ENCODE data around the gene SUFU. TPM values are rescaled to one million over a fixed set of nuclear protein-coding genes. Genes with fewer than 3 reads are reported as not detected.

Gene SUFU
- total and polyA plus RNA-seq, 2 of the 4 experiments (the other 2 are of a cell fraction), result 2.2 to 11.0 TPM

DNA sequence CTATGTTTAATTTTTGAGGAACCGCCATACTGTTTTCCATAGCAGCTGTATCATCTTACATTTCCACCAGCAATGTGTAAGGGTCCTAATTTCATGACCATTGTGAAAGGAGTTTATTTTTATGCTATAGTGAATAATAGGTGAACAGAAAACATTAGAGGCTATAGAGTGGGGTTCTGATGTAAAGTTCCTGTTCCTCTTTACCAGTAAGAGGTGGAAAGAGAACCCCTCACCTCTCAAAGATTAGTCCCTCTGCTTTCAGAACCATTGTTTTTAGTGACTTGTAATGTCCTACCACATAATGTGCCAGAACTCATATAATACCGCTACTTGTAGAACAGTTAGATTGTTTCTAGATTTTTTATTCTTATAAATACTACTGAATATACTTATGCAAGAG lies 34.2 kb downstream of the SUFU start:
- peaks cover 2% of the 10 kb centered on the region; the same call in 1 of the 2 replicates for H3K4me1 ChIP-seq (ENCODE audit: control insufficient read depth, insufficient read depth, low read length)
- intact Hi-C loops (cut with micrococcal nuclease), result no loop called here
- H2AFZ ChIP-seq (replicated peaks; ENCODE audit: low read length, poor library complexity), result no peak overlapping the region
- H2BK15ac ChIP-seq (ENCODE audit: low read depth, low read length), result no peak overlapping the region
- no peak overlapping the region for H3K4me3 ChIP-seq (ENCODE audit: insufficient read depth, low read depth, low read length)
- H2AK5ac ChIP-seq (ENCODE audit: low read depth, low read length), result no peak overlapping the region
- H3K18ac ChIP-seq (ENCODE audit: low read depth, low read length), result no peak overlapping the region
- H4K20me1 ChIP-seq (ENCODE audit: insufficient read depth, low read length), result peaks cover 13% of the 10 kb centered on the region; the same call in 1 of the 2 replicates
- no peak overlapping the region for H3K4ac ChIP-seq (ENCODE audit: low read depth, low read length)
- no peak overlapping the region for H4K91ac ChIP-seq (ENCODE audit: insufficient read depth, low read depth, low read length)
- H3K9me3 ChIP-seq (ENCODE audit: control insufficient read depth, insufficient read depth, low read length), result no peaks in the 10 kb centered on the region
- POLR2A ChIA-PET (ENCODE audit: unreplicated experiment), result no interaction called here
- in situ Hi-C loops (cut with MboI; ENCODE audit: low sequenced_read_pairs), result no loop called here
- peaks cover 4% of the 10 kb centered on the region; the same call in 1 of the 2 replicates for H3K9me1 ChIP-seq (ENCODE audit: insufficient read depth, low read length)
- dilution Hi-C loops (cut with HindIII; ENCODE audit: low sequenced_read_pairs, unreplicated experiment), result no loop called here
- H2BK5ac ChIP-seq (ENCODE audit: low read depth, low read length, poor library complexity, severe bottlenecking), result no peak overlapping the region
- BruUV-seq (replicated peaks), result no TSS peak
- H3K27ac ChIP-seq (ENCODE audit: insufficient read depth, low read length), result no peak overlapping the region
- H3K56ac ChIP-seq (ENCODE audit: extremely low read depth, insufficient read depth, low read length), result no peak overlapping the region
- H3K27me3 ChIP-seq (ENCODE audit: control insufficient read depth, insufficient read depth, low read length), result no peaks in the 10 kb centered on the region
- no peak for ATAC-seq (ENCODE audit: low read depth)
- no peak overlapping the region for H3K23ac ChIP-seq (ENCODE audit: low read depth, low read length)
- H4K5ac ChIP-seq (ENCODE audit: low read depth, low read length), result no peak overlapping the region
- peaks cover 6% of the 10 kb centered on the region; the same call in 1 of the 2 replicates for H3K36me3 ChIP-seq (ENCODE audit: control insufficient read depth, insufficient read depth, low read length)
- no peak overlapping the region for H3K9ac ChIP-seq (ENCODE audit: low read depth, low read length)
- H3K14ac ChIP-seq (replicated peaks; ENCODE audit: low read depth, low read length), result no peak overlapping the region
- H4K8ac ChIP-seq (ENCODE audit: low read depth in 2 of 2, low read length in 2 of 2), result no peak overlapping the region
- CTCF ChIA-PET, result no interaction called here
- H2BK20ac ChIP-seq (ENCODE audit: low read depth, low read length), result no peak overlapping the region
- H3K79me1 ChIP-seq (ENCODE audit: low read depth in 1 of 2, low read length in 2 of 2), result peaks cover 14 to 29% of the 10 kb centered on the region in 2 experiments; a peak in 3 of 4 replicates
- no CpG with 5 or more reads among the region's 2 CpGs for WGBS, 2 experiments (ENCODE audit: extremely low coverage in 2 of 2, insufficient read length in 1 of 2)
- no peak overlapping the region for H2AK9ac ChIP-seq (replicated peaks; ENCODE audit: low read depth, low read length, poor library complexity)
- H2BK120ac ChIP-seq (ENCODE audit: low read depth, low read length), result no peak overlapping the region
- DNase-seq, result no peak
- H3K4me2 ChIP-seq (ENCODE audit: low read depth, low read length), result no peak overlapping the region
- TF ChIP-seq NFE2L2 (IDR thresholded peaks at IDR 0.05; ENCODE audit: low read depth, low read length) (no peak), POLR2A (IDR thresholded peaks at IDR 0.05; ENCODE audit: low read depth, low read length) (no peak), BHLHE40 (IDR thresholded peaks at IDR 0.05; ENCODE audit: low read depth, low read length) (no peak), CEBPB (IDR thresholded peaks at IDR 0.05; ENCODE audit: low read depth, low read length) (no peak), MXI1 (IDR thresholded peaks at IDR 0.05; ENCODE audit: borderline replicate concordance, low read depth, low read length) (no peak), RFX5 (IDR thresholded peaks at IDR 0.05; ENCODE audit: low read depth, low read length) (no peak), RCOR1 (IDR thresholded peaks at IDR 0.05; ENCODE audit: insufficient replicate concordance, low read length) (no peak)
- TF ChIP-seq, protein P1, sequence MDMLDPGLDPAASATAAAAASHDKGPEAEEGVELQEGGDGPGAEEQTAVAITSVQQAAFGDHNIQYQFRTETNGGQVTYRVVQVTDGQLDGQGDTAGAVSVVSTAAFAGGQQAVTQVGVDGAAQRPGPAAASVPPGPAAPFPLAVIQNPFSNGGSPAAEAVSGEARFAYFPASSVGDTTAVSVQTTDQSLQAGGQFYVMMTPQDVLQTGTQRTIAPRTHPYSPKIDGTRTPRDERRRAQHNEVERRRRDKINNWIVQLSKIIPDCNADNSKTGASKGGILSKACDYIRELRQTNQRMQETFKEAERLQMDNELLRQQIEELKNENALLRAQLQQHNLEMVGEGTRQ (IDR thresholded peaks at IDR 0.05; ENCODE audit: low read depth, low read length), result no peak

All from IMR-90 (cell line).